HCT116 (cell line): ENCODE results near the gene MAP4K1. TPM values are rescaled to one million over a fixed set of nuclear protein-coding genes. Genes with fewer than 3 reads are reported as not detected.
"Not testable (repeated sequence)": the region's sequence is repeated elsewhere in the genome, so short reads cannot be mapped to it uniquely, and the experiment has no call there.

Source experiments
- ATAC-seq: fragments of 200-7000 bp; cut with Tn5 transposase; 2 replicates; pipeline ENCODE4 v1.9.1; 2020; ENCODE audit warnings: mild to moderate bottlenecking, moderate library complexity
- BruUV-seq: library from RNA; stranded (reverse); fragments of 400-500 nt; replicated peaks from 2 replicates; lab custom pipeline; 2021; lab: Mats Ljungman, UMichigan
- CTCF ChIA-PET: fragments of 300-600 bp; sonication (Branson Sonifier 250); formaldehyde crosslinking; loops from one replicate; lab custom pipeline; 2021; ENCODE audit warnings: antibody characterized with exemption; lab: Charles Lee
- POLR2A ChIA-PET: fragments of 300-600, 350-600 bp; sonication (Branson Sonifier 250); formaldehyde crosslinking; loops from one replicate; lab custom pipeline; 2021; ENCODE audit warnings: antibody characterized with exemption; lab: Charles Lee
- RAD21 ChIA-PET, 2 experiments: fragments of 300-600 bp; sonication (Branson Sonifier 250); formaldehyde crosslinking; loops; one replicate each; lab custom pipeline; 2023; ENCODE audit warnings: low total read pairs in 2 of 2; ENCODE audit not compliant: uncharacterized antibody in 2 of 2, unreplicated experiment in 2 of 2, low non-redundant PET in 1 of 2; lab: Charles Lee
- DNase-seq: peaks from one replicate; pipeline ENCODE4 v3.0.0-alpha.2; 2010; ENCODE audit warnings: low read depth, low spot score
- H2AFZ ChIP-seq: fragments of 200-600 bp; shearing (Covaris generic), sonication (generic); 2 replicates; pipeline ENCODE4 v1.6.1; 2017; ENCODE audit warnings: low read depth, mixed run types, mixed read lengths, antibody characterized with exemption, low read length; ENCODE audit not compliant: poor library complexity, severe bottlenecking
- H3K27ac ChIP-seq: 2 replicates; pipeline ENCODE4 v1.5.1; 2012; ENCODE audit warnings: low read depth, low read length
- H3K27me3 ChIP-seq: fragments of 200-600 bp; sonication (generic); 2 replicates; pipeline ENCODE4 v1.6.1; 2016; ENCODE audit warnings: mixed run types, low read length, mixed read lengths; ENCODE audit not compliant: insufficient read depth
- H3K36me3 ChIP-seq, 2 experiments: fragments of 200-500 bp in 1 of 2; fragments of 200-600 bp in 1 of 2; sonication (Bioruptor generic) in 1 of 2; sonication (generic) in 1 of 2; 2 replicates each; pipeline versions ENCODE4 v1.5.1 to v1.6.1; 2014 to 2016; ENCODE audit warnings: low read length in 2 of 2, inconsistent platforms in 1 of 2, mixed read lengths in 1 of 2, mixed run types in 1 of 2; ENCODE audit not compliant: insufficient read depth in 2 of 2, control insufficient read depth in 1 of 2
- H3K4me1 ChIP-seq, 2 experiments: fragments of 200-600 bp in 1 of 2; sonication (generic) in 1 of 2; 2 replicates each; pipeline versions ENCODE4 v1.5.1 to v1.6.1; 2012 to 2017; ENCODE audit warnings: low read length in 2 of 2, inconsistent platforms in 1 of 2, mild to moderate bottlenecking in 1 of 2, mixed read lengths in 1 of 2, mixed run types in 1 of 2, moderate library complexity in 1 of 2; ENCODE audit not compliant: insufficient read depth in 2 of 2, control insufficient read depth in 1 of 2
- H3K4me2 ChIP-seq: fragments of 200-600 bp; sonication (generic); 2 replicates; pipeline ENCODE4 v1.6.1; 2017; ENCODE audit warnings: mixed run types, low read length, mixed read lengths
- H3K4me3 ChIP-seq, 2 experiments: fragments of 200-600 bp in 1 of 2; sonication (generic) in 1 of 2; replicated peaks in 1 of 2; 2 replicates each; pipeline ENCODE4 v1.5.1; 2011 to 2016; ENCODE audit warnings: low read length in 2 of 2, control low read depth in 1 of 2, low read depth in 1 of 2, mild to moderate bottlenecking in 1 of 2, mixed read lengths in 1 of 2, mixed run types in 1 of 2
- H3K79me2 ChIP-seq: fragments of 200-600 bp; sonication (generic); 2 replicates; pipeline ENCODE4 v1.6.1; 2017; ENCODE audit warnings: mild to moderate bottlenecking, mixed run types, low read length, moderate library complexity, mixed read lengths; ENCODE audit not compliant: insufficient read depth
- H3K9ac ChIP-seq: fragments of 200-600 bp; sonication (generic); 2 replicates; pipeline ENCODE4 v1.6.1; 2016; ENCODE audit warnings: low read length, mixed read lengths
- H3K9me2 ChIP-seq: fragments of 200-600 bp; sonication (generic), shearing (Covaris generic); 2 replicates; pipeline ENCODE4 v1.6.1; 2017; ENCODE audit warnings: mixed run types, mild to moderate bottlenecking, moderate library complexity; ENCODE audit not compliant: insufficient read depth
- H3K9me3 ChIP-seq, 2 experiments: fragments of 200-500 bp in 1 of 2; fragments of 200-600 bp in 1 of 2; sonication (Bioruptor generic) in 1 of 2; sonication (generic) in 1 of 2; 2 replicates each; pipeline ENCODE4 v1.6.1; 2014 to 2017; ENCODE audit warnings: low read length in 2 of 2, mixed read lengths in 2 of 2, inconsistent platforms in 1 of 2, low read depth in 1 of 2, mild to moderate bottlenecking in 1 of 2, mixed run types in 1 of 2, moderate library complexity in 1 of 2; ENCODE audit not compliant: control insufficient read depth in 1 of 2, insufficient read depth in 1 of 2
- H4K20me1 ChIP-seq: fragments of 200-600 bp; sonication (generic), shearing (Covaris generic); 2 replicates; pipeline ENCODE4 v1.6.1; 2017; ENCODE audit warnings: mixed run types, mild to moderate bottlenecking, moderate library complexity; ENCODE audit not compliant: insufficient read depth
- intact Hi-C: fragments of 100-400 bp; cut with micrococcal nuclease; formaldehyde crosslinking; loops from 2 replicates; pipeline ENCODE4 v1.10.0; 2022
- total RNA-seq: library from RNA; stranded (reverse); gene quantifications from one replicate; pipeline ENCODE4 v1.2.1, GENCODE V29; 2021; ENCODE audit not compliant: unreplicated experiment

MAP4K1 gene
- total RNA-seq, 1 experiment from 2014 or later: 9.1 TPM

GRCh38 chr19:38631811-38632475 is 14.2 kb upstream of the MAP4K1 start:
- ATAC-seq, H3K9me3 ChIP-seq, DNase-seq, H3K27me3 ChIP-seq, H3K9ac ChIP-seq, H2AFZ ChIP-seq, H3K27ac ChIP-seq, H4K20me1 ChIP-seq, CTCF ChIA-PET, H3K9me2 ChIP-seq, RAD21 ChIA-PET, BruUV-seq, H3K4me3 ChIP-seq, H3K4me2 ChIP-seq: not testable (repeated sequence)
- intact Hi-C loops: loop anchor here (10.0 kb wide), 1 partner anchor 117 kb away; no protein-coding TSS in a partner anchor
- H3K4me1 ChIP-seq: peaks cover 12 to 25% of the 10 kb centered on the region in 2 experiments
- peaks cover 29 to 49% of the 10 kb centered on the region in 2 experiments for H3K36me3 ChIP-seq
- H3K79me2 ChIP-seq: peaks cover 16% of the 10 kb centered on the region; the same call in 1 of the 2 replicates
- POLR2A ChIA-PET: interaction anchor here (1.5 kb wide), 1 partner anchor 13 kb away, joined by 4 read pairs; the partner anchor contains the start of gene EIF3K

GRCh38 chr19:38631301-38631700 is 13.5 kb upstream of the MAP4K1 start:
- H3K9ac ChIP-seq, H3K4me3 ChIP-seq, H3K4me2 ChIP-seq, CTCF ChIA-PET, H2AFZ ChIP-seq, H4K20me1 ChIP-seq, ATAC-seq, DNase-seq, BruUV-seq, H3K27me3 ChIP-seq, RAD21 ChIA-PET, H3K9me3 ChIP-seq, H3K27ac ChIP-seq, POLR2A ChIA-PET, H3K9me2 ChIP-seq: not testable (repeated sequence)
- peaks cover 5 to 19% of the 10 kb centered on the region in 2 experiments for H3K4me1 ChIP-seq
- peaks cover 19% of the 10 kb centered on the region; the same call in 1 of the 2 replicates for H3K79me2 ChIP-seq
- intact Hi-C loops: loop anchor here (10.0 kb wide), 1 partner anchor 116 kb away; no protein-coding TSS in a partner anchor
- peaks cover 32 to 52% of the 10 kb centered on the region in 2 experiments for H3K36me3 ChIP-seq
